ENCODE data around the gene PDE7B. TPM values are rescaled to one million over a fixed set of nuclear protein-coding genes. Genes with fewer than 3 reads are reported as not detected.

The PDE7B gene
- total RNA-seq, 4 donors from 2014 or later = 1.4 to 11.6 (median 3.5) TPM

GRCh38 chr6:136038531-136038930 is 187.0 kb downstream of the PDE7B start:
- Histone ChIP-seq H3K9me3 (no peaks in the 10 kb centered on the region), H3K36me3 (no peaks in the 10 kb centered on the region), H3K27ac (peak overlapping the region in 3 of 4 donors; percentile 36 to 71 (median 57)), H3K27me3 (no peaks in the 10 kb centered on the region), H3K4me1 (peaks cover 0 to 5% (median 0%) of the 10 kb centered on the region in 4 donors), H3K4me3 (peak overlapping the region in 3 of 4 donors; percentile 9 to 38 (median 32))
- TF ChIP-seq POLR2A (IDR thresholded peaks at IDR 0.05) (no peak), CTCF (IDR thresholded peaks at IDR 0.05) (no peak)
- DNase-seq = no peak

GRCh38 chr6:136039185-136039584 is 187.7 kb downstream of the PDE7B start:
- H3K4me3 ChIP-seq = peak overlapping the region in 2 of 4 donors; percentile 32 to 38
- H3K27me3 ChIP-seq = no peaks in the 10 kb centered on the region
- H3K27ac ChIP-seq = peak overlapping the region in 1 of 4 donors; percentile 36
- no peak for DNase-seq
- TF ChIP-seq CTCF (IDR thresholded peaks at IDR 0.05) = no peak
- no peak for TF ChIP-seq POLR2A (IDR thresholded peaks at IDR 0.05)
- peaks cover 0 to 5% (median 0%) of the 10 kb centered on the region in 4 donors for H3K4me1 ChIP-seq
- no peaks in the 10 kb centered on the region for H3K36me3 ChIP-seq
- H3K9me3 ChIP-seq = no peaks in the 10 kb centered on the region

- Histone ChIP-seq H3K4me1 (peaks cover 0 to 10% (median 0%) of the 10 kb centered on the region in 4 donors), H3K4me3 (no peak overlapping the region), H3K27ac (peak overlapping the region; percentile 25 to 58 (median 32)), H3K9me3 (no peaks in the 10 kb centered on the region), H3K36me3 (no peaks in the 10 kb centered on the region), H3K27me3 (no peaks in the 10 kb centered on the region)
- no peak for TF ChIP-seq CTCF (IDR thresholded peaks at IDR 0.05)
- no peak for TF ChIP-seq POLR2A (IDR thresholded peaks at IDR 0.05)
- DNase-seq = no peak
These were observed 199.0 kb downstream of the PDE7B start for GRCh38 chr6:136050475-136050874.

- TF ChIP-seq CTCF (IDR thresholded peaks at IDR 0.05) (no peak), POLR2A (IDR thresholded peaks at IDR 0.05) (no peak)
- peak overlapping the region in 3 of 4 donors; percentile 25 to 58 (median 35) for H3K27ac ChIP-seq
- H3K4me1 ChIP-seq = peaks cover 0 to 10% (median 0%) of the 10 kb centered on the region in 4 donors
- no peak for DNase-seq
- no peaks in the 10 kb centered on the region for H3K36me3 ChIP-seq
- H3K27me3 ChIP-seq = no peaks in the 10 kb centered on the region
- H3K9me3 ChIP-seq = no peaks in the 10 kb centered on the region
- H3K4me3 ChIP-seq = no peak overlapping the region
These were observed 199.8 kb downstream of the PDE7B start for GRCh38 chr6:136051140-136051775.

- Histone ChIP-seq H3K4me1 (peaks cover 0 to 10% (median 0%) of the 10 kb centered on the region in 4 donors), H3K36me3 (no peaks in the 10 kb centered on the region), H3K9me3 (no peaks in the 10 kb centered on the region), H3K4me3 (no peak overlapping the region), H3K27me3 (no peaks in the 10 kb centered on the region), H3K27ac (peak overlapping the region in 1 of 4 donors; percentile 4)
- DNase-seq = no peak
- TF ChIP-seq POLR2A (IDR thresholded peaks at IDR 0.05) = no peak
- TF ChIP-seq CTCF (IDR thresholded peaks at IDR 0.05) = no peak
These were observed 200.5 kb downstream of the PDE7B start for GRCh38 chr6:136052031-136052430.

Data from Peyer's patch (tissue), 4 donors.